RWPE1 (cell line): ENCODE data around the gene GNGT2.

Source experiments
- CTCF ChIA-PET: fragments of 350-600 bp; sonication (Branson Sonifier 250); formaldehyde crosslinking; extraction: SDS; loops from one replicate; lab custom pipeline; 2021; lab: Yijun Ruan, JAX
- POLR2A ChIA-PET: fragments of 400-600 bp; formaldehyde crosslinking; extraction: SDS; loops from one replicate; lab custom pipeline; 2020; ENCODE audit warnings: antibody characterized with exemption; ENCODE audit not compliant: low non-redundant PET; lab: Yijun Ruan, JAX
- DNase-seq: peaks from one replicate; pipeline ENCODE4 v3.0.0; 2012; ENCODE audit warnings: low spot score
- H3K27ac ChIP-seq: fragments of 450-650 bp; 2 replicates; pipeline ENCODE4 v1.5.1; 2017
- CTCF ChIP-seq: fragments of 450-650 bp; conservative IDR thresholded peaks from 2 replicates; pipeline ENCODE4 v1.5.1; 2017; ENCODE audit warnings: low read depth, mild to moderate bottlenecking

The GNGT2 gene

GRCh38 chr17:49241040-49241439 is 30.7 kb upstream of the GNGT2 start:
- no peak for DNase-seq
- POLR2A ChIA-PET, result no interaction called here
- H3K27ac ChIP-seq, result no peak overlapping the region
- TF ChIP-seq CTCF, result no peak
- CTCF ChIA-PET, result interaction anchor here (0.7 to 0.8 kb wide), 2 partner anchors 17 to 193 kb away, joined by 3 to 5 read pairs; no protein-coding TSS in a partner anchor

- POLR2A ChIA-PET, result no interaction called here
- no peak for DNase-seq
- H3K27ac ChIP-seq, result no peak overlapping the region
- no peak for TF ChIP-seq CTCF
- CTCF ChIA-PET, result interaction anchor here (0.8 kb wide), 1 partner anchor 16 kb away, joined by 3 read pairs; no protein-coding TSS in a partner anchor
Measured at GRCh38 chr17:49240619-49241018, 30.2 kb upstream of the GNGT2 start.

GRCh38 chr17:49239963-49240362 is 29.6 kb upstream of the GNGT2 start:
- DNase-seq, result no peak
- ChIA-PET POLR2A (no interaction called here), CTCF (no interaction called here)
- no peak overlapping the region for H3K27ac ChIP-seq
- no peak for TF ChIP-seq CTCF

- CTCF ChIA-PET, result interaction anchor here (0.6 to 0.8 kb wide), 2 partner anchors 8 to 14 kb away, joined by 3 read pairs; no protein-coding TSS in a partner anchor
- H3K27ac ChIP-seq, result no peak overlapping the region
- POLR2A ChIA-PET, result no interaction called here
- no peak for TF ChIP-seq CTCF
- DNase-seq, result no peak
Measured at GRCh38 chr17:49235896-49236295, 25.5 kb upstream of the GNGT2 start.

GRCh38 chr17:49234509-49235080 is 24.2 kb upstream of the GNGT2 start:
- CTCF ChIA-PET, result interaction anchor here (0.6 kb wide), 1 partner anchor 11 kb away, joined by 3 read pairs; no protein-coding TSS in a partner anchor
- no peak for TF ChIP-seq CTCF
- POLR2A ChIA-PET, result no interaction called here
- DNase-seq, result no peak
- H3K27ac ChIP-seq, result no peak overlapping the region

- TF ChIP-seq CTCF, result no peak
- CTCF ChIA-PET, result no interaction called here
- DNase-seq, result no peak
- POLR2A ChIA-PET, result no interaction called here
- H3K27ac ChIP-seq, result no peak overlapping the region
Measured at GRCh38 chr17:49231563-49231894, 21.2 kb upstream of the GNGT2 start.
